Measurements from ENCODE around the gene OSBPL2.

The OSBPL2 gene

DNA sequence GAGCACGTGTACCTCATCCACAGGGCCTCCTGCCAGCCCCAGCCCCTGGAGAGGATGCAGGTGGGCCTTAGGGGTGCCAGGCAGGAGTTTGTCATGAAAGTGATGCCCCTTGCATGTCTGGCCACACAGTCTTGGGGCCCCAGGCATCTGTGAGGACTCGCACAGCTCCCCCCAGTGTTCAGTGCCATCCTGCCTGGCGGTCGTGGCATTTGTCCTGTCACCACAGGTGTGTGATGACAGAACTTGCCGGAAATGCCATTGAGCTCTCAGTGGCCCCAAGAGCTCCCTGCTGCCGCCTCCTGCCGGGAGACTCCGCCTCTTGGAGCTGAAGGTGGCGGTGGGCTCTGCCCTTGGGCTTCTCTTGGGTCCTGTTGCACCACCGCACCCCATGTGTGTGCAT, 33.9 kb downstream of the OSBPL2 start:
- no peak for DNase-seq (ENCODE audit: low read depth, low spot score)
- H3K4me3 ChIP-seq (ENCODE audit: low read length): no peak overlapping the region

DNA sequence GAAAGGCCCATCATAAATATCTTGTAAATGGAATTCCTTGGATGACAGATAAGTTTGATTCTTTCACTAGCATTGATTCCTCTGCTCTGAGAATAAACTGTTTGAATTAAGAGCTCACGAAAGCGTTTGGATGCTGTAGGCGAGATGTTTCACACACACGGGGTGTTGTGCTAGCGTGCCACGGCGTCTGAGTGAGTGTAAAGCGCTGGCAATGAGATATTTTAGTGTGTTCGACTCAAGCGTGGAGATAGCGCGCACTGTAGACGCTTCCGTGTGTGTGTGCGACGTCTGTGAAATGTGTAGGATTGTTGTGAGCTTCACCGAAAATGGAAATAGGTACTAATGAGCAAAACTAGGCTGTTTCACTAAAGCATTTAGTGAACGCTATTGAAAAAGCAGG, 35.1 kb downstream of the OSBPL2 start:
- no peak for DNase-seq (ENCODE audit: low read depth, low spot score)
- no peak overlapping the region for H3K4me3 ChIP-seq (ENCODE audit: low read length)

DNA sequence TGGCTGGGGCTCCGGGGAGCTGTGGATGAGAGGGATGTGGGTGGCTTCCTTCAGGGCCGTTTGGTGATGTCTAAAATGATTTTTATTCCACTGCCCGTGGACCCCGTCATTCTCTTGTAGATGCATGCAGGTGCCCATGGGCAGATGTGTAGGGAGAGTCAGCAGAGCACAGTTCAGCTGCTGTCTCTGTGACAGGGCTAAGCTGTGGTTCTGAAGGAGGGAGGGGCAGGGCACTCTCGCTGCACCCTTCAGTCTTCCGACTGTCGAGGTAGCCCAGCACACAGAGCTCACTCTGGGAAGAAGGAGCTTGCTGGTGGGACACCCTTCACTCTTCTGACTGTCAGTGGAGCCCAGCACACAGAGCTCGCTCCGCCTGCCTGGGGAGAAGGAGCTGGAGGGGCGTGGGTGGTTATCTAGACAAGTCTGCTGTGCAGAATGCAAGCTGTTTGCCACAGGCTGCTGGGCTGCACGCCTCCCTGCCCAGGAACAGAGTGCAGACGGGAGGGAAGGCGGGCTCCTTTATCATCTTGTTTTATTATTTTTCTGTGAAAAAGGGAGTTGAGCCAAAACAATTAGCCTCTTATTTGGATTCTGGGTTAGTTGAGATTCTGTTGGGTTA, 36.1 kb downstream of the OSBPL2 start:
- no peak overlapping the region for H3K4me3 ChIP-seq (ENCODE audit: low read length)
- no peak for DNase-seq (ENCODE audit: low read depth, low spot score)

DNA sequence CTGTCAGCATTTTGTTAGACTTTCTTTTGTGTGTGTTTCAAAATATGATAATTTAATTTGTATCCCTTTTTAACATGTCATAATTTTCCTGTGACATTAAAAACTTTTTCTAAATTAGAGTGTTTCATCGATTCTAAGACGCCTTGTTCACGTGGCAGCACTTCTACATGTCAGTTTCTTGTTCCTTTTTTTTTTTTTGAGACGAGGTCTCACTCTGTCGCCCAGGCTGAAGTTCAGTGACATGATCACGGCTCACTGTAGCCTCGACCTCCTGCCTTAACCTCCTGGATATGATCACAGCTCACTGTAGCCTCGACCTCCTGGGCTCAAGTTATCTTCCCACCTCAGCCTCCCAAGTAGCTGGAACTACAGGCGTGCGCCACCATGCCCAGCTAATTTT, 36.9 kb downstream of the OSBPL2 start:
- no peak for DNase-seq (ENCODE audit: low read depth, low spot score)
- H3K4me3 ChIP-seq (ENCODE audit: low read length): no peak overlapping the region

DNA sequence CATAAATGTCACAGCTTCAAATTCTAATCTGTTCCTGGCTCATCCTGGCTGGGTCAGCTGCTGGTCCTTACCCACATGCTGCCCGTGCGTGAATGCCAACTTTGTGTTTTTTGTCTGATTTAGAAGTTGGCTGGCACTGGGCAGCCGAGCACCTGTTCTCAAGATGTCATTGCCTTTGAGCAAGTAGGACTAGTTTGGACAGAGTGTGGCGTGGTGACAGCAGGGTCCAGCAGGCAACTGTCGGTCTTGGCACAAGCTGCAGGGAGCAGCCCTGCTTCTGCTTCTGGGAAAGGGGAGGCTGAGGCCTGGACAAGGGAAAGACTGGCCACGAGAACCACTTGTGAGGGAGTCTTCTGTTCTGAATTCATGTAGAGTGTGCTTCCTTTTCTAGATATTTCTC, 38.1 kb downstream of the OSBPL2 start:
- no peak for DNase-seq (ENCODE audit: low read depth, low spot score)
- H3K4me3 ChIP-seq (ENCODE audit: low read length): no peak overlapping the region

DNA sequence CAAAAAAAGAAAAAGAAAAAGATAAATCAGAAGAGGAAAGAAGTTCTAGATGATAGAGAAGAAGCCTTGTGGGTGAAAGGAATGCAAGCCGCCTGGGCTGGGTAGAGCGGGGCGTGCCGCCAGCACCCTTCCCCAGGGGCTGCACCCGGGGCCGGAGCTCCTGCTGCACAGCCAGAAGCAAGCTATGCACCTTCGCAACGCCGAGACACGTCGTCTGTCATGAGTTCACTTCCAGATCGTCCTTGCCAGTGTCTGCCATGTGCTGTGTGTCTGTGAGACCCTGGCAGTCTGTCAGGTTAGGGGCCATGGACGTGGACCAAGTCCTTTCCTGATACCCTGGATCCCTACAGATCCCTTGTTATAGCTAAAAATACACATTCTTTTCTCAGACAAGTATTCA, 38.9 kb downstream of the OSBPL2 start:
- DNase-seq (ENCODE audit: low read depth, low spot score): no peak
- no peak overlapping the region for H3K4me3 ChIP-seq (ENCODE audit: low read length)

DNA sequence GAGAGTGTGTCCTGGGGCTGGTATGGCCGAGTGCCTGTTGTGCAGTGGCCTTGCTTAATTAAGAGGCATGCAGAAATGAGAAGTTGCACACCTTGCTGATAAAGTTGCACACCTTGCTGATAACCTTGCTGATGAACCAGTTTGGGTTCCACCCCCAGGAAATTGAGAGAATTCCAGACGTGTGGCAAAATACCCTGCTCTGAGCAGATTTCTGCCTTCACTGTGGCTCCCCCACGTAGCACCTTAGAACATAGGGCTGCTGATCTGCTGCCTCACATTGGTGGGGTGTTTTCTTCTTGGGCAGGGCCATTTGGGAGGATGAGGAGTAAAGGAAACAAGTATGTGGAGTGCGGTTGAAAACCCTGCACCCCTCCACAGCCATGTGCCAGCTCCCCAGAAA, 42.0 kb downstream of the OSBPL2 start:
- DNase-seq (ENCODE audit: low read depth, low spot score): no peak
- H3K4me3 ChIP-seq (ENCODE audit: low read length): no peak overlapping the region

DNA sequence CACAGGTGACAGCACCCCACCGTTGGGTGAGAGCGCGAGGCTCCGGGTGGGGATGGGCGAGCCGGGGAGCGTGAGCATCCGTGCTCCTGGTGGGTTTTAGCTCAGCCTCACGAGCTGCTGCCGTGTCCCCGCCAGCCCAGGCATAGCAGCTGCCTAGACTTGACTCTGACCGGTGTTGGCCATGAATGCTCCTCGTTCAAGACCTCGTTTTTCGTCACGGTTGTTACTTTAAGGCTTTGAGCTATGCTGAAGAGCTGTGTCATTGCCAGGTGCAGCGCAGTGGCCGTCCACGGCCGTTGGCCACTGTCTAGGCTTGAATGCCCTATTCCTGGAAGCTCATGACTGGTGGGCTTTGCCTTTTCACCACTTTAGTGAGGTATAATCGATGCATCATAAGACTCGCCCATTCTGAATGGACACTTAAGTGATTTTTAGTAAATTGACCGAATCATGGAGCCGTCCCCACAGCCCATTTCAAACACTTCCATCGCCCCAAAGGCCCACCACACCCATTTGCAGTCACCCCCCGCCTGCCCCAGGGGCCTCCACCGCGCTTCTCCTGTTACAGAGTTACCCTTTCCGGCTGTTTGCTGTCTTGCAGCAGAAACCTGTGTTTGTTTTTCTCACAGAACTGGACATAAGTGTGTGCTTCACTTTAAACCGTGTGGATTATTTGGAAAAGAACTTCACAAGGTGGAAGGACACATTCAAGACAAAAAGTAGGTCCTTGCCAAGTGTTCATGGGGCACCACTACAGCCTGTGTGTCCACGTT, 43.0 kb downstream of the OSBPL2 start:
- H3K4me3 ChIP-seq (ENCODE audit: low read length): no peak overlapping the region
- DNase-seq (ENCODE audit: low read depth, low spot score): no peak

DNA sequence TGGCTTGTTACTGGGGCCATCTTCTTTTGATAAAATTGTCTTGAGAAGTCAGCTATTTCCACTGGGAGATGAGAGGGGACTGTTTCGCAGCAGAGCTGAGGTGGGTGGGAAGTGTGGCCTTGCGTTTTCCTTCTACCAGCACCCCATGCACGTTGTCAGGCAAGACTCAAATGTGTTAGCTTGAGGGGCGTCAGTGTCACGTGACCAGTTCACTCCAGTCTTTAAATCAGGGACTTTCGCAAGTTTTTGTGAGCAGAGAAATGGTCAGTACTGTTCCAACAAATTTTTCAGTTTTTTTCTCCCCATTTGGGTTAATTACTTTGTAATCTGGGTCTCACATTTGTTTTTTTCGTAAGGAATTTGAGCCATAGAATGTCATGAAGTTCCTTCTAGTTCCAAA, 43.8 kb downstream of the OSBPL2 start:
- no peak overlapping the region for H3K4me3 ChIP-seq (ENCODE audit: low read length)

DNA sequence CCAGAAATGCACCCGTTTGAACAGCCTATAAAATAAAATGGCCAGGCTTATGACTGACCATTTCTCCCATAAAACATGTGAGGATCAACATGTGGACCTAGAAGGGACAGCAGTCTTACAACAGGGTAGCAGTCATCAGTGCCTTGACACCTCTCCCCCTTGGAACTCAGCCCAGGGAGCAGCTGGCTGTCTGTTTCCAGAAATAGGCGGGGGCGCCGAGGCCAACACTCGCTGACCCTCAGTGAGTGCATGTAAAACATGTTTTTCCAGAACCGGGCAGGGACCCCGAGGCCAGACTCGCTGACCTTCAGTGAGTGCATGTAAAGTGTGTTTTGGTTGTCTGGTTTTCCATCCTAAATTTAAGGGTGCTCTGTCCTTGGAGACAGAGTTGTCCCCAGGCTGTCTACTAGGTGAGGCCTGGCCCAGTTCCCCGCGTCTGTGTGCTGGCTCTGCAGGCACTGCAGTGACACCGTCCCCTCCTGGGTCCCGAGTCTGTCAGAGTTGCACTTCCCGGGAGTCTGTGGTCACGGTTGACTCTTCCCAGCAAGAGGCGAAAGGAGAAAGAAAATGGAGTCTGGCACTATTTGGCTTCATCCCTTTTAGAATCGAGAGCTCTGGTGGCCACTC, 44.7 kb downstream of the OSBPL2 start:
- no peak overlapping the region for H3K4me3 ChIP-seq (ENCODE audit: low read length)
- no peak for DNase-seq (ENCODE audit: low read depth, low spot score)

More for the DNA sequence above, 43.8 kb downstream of the OSBPL2 start:
- DNase-seq (ENCODE audit: low read depth, low spot score): no peak

DNA sequence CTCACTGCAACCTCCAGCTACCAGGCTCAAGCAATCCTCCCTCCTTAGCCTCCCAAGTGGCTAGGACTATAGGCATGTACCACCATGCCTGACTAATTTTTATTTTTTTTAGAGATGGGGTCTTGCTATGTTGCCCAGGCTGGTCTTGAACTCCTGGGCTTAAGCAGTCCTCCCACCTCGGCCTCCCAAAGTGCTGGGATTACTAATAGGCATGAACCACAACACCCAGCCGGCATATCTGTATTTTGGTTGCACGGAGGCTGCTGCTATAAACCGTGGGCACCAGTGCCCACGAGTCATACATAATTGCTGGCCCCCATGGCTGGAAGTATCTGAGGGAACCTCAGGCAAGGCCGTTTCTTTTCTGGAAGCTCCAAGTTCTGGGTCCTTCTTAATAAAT, 46.1 kb downstream of the OSBPL2 start:
- DNase-seq (ENCODE audit: low read depth, low spot score): no peak

DNA sequence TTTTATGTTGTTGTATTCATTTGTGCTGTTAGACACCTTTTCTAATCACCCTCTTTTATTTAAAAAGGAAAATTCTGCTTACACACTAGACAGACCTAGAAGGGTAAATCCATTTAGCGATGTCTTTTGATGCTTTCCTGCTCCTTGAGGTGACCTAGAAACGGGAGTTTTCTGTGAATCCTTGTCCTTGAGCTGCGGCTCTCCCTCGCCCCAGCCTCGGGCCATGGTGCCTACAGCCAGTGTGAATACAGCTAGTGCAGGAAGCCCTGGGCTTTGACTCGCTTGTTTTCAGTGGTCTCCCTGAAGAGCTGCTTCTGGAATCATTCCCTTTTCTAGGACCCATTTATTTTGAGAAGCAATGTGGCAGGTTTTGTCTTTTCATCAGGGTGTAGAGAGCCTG, 46.8 kb downstream of the OSBPL2 start:
- no peak overlapping the region for H3K4me3 ChIP-seq (ENCODE audit: low read length)
- no peak for DNase-seq (ENCODE audit: low read depth, low spot score)

More for the DNA sequence above, 46.1 kb downstream of the OSBPL2 start:
- no peak overlapping the region for H3K4me3 ChIP-seq (ENCODE audit: low read length)

DNA sequence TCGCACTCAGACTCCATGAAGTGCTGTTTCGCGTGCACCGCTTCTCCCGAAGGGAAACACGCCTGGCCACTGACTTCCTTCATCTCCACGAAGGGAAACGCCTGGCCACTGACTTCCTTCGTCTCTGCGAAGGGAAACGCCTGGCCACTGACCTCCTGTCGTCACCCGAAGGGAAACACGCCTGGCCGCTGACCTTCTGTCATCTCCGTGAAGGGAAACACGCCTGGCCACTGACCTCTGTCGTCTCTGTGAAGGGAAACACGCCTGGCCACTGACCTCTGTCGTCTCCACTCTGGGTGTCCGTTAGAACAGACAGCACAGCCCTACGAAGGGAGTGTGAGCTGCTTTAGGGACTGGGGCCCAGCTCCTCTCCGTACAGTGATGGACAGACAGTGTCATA, 47.4 kb downstream of the OSBPL2 start:
- no peak for DNase-seq (ENCODE audit: low read depth, low spot score)
- H3K4me3 ChIP-seq (ENCODE audit: low read length): no peak overlapping the region

DNA sequence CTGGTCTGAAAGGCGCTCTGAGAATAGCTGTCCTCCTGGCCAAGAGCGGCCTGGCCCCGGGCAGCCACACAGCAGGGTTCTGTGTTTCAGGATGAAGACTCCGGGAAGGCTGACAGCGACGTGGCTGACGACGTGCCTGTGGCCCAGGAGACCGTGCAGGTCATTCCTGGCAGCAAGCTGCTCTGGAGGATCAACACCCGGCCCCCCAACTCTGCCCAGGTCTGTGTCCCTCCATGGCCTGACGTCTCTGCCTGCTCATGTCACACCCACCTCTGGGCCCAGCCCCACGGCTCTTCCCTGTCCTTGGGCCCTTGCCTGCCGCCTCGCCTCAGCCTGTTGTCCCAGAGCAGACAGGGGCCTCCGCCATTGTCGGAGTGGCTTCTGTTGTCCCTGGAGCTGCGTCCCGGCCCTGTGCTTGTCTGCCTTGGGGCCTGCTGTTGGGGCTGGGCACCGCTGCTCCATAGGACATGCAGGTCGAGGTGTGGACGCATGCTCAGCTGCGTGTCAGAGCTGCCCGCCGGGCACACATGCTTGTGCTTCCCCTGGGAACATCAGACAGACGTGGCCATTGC, 48.3 kb downstream of the OSBPL2 start:
- no peak overlapping the region for H3K4me3 ChIP-seq (ENCODE audit: low read length)
- DNase-seq (ENCODE audit: low read depth, low spot score): no peak

DNA sequence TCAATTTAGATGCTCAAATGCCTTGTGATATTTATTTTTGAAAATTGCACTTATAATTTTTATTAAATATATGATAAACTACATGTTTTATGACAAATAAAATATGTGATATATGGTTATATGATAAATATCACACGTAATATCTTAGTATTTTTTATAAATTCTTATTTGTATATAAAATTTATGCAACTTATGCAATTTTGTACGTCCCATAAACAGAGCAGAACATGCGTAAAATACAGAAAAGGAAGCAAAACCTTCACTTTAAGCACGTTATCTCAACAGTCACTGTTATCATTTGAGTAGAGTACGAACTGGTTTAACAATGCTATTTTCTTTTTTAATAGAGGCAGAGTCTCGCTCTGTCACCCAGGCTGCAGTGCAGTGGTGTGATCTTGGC, 48.8 kb downstream of the OSBPL2 start:
- H3K4me3 ChIP-seq (ENCODE audit: low read length): no peak overlapping the region
- no peak for DNase-seq (ENCODE audit: low read depth, low spot score)

DNA sequence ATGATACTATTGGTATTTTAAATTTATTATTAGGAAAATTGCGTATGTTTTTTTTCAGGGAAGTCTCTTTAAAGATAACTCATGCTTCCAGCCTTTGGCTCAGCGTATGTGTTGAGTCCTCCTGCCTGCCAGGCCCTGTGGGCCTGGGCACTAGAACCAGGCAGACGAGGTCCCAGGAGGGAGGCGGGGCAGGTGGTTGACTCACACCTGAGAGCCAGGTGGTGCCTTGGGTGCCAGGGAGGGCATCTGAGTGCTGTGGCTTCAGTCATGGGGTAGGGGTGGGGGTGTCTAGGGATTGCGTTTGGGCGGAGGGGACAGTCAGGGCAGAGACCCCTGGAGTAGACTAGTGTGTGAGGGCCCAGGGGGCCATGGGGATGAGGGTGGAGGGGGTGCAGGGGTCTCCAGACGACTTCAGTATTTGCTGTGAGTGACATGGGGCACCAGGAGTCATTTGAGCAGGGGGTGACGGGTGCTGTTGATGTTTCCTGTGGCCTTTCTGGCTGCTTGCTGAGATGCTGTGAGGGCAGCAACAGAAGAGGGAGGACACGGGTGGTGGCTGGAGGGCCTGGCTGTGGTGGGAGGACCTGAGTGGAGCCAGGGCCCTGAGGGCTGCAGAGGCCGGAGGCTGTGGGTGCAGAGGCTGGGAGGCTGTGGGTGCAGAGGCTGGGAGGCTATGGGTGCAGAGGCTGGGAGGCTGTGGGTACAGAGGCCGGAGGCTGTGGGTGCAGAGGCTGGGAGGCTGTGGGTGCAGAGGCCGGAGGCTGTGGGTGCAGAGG, 49.6 kb downstream of the OSBPL2 start:
- H3K4me3 ChIP-seq (ENCODE audit: low read length): no peak overlapping the region
- no peak for DNase-seq (ENCODE audit: low read depth, low spot score)

DNA sequence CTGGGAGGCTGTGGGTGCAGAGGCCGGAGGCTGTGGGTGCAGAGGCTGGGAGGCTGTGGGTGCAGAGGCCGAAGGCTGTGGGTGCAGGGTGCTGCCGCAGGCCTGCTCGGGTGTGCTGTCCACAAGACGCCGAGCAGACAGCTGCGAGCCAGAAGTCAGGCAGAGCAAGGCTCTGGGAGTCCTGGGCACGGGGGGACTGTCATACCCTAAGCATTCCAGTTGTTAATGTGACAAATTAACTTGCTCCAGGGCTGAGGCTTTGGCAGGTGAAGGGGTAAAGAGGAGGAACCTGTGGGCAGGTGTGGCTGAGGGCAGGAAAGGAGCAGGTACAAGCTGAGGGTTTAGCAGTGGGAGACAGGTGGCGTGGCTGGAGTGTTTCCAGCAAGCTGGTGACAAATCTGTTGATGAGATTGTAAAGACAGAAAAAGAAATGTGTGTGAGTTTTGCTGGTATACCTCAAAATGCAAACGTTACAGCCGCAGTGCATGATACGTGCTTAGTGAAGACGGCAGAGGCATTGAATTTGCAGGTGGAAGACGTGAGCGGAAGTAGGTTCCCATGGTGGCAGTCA, 50.3 kb downstream of the OSBPL2 start:
- no peak for DNase-seq (ENCODE audit: low read depth, low spot score)
- H3K4me3 ChIP-seq (ENCODE audit: low read length): no peak overlapping the region

DNA sequence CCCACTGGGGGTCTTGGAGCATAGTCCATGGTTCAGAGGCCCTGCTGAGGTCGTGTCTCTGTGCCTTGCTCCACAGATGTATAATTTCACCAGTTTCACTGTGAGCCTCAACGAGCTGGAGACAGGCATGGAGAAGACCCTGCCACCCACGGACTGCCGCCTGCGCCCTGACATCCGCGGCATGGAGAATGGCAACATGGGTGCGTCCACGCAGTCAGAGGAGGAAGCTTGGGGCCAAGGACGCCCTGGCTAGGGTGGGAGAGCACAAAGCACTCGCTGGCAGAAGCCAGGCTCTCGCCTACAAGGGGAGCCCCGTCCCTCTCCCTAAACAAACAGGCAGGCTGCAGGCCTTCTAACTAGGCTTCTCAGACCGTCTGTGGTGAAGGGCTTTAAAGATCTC, 50.8 kb downstream of the OSBPL2 start:
- DNase-seq (ENCODE audit: low read depth, low spot score): no peak

DNA sequence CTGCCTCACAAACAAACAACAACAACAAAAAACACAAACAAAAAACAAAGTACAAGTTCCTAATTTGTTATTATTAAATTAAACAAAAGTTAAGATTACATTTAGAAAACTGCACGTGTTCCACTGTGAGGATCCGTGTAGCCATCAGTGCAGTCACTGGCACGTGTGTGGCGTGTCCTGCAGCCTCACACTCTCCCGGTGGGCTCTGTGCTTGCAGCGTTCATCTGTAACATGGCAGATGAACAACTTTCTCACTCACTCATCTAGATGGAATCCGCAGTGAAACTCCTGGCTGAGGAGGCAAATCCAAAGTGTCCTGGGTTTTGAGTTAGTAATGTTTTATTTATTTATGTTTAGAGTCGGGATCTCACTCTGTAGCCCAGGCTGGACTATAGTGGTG, 51.6 kb downstream of the OSBPL2 start:
- DNase-seq (ENCODE audit: low read depth, low spot score): no peak
- H3K4me3 ChIP-seq (ENCODE audit: low read length): no peak overlapping the region

More for the DNA sequence above, 50.8 kb downstream of the OSBPL2 start:
- no peak overlapping the region for H3K4me3 ChIP-seq (ENCODE audit: low read length)
